Measurements from ENCODE around the gene EWSR1. TPM values are rescaled to one million over a fixed set of nuclear protein-coding genes. Genes with fewer than 3 reads are reported as not detected.

The EWSR1 gene
- total and polyA plus RNA-seq, 2 of the 4 experiments (the other 2 are of a cell fraction): 243 to 518 TPM

DNA sequence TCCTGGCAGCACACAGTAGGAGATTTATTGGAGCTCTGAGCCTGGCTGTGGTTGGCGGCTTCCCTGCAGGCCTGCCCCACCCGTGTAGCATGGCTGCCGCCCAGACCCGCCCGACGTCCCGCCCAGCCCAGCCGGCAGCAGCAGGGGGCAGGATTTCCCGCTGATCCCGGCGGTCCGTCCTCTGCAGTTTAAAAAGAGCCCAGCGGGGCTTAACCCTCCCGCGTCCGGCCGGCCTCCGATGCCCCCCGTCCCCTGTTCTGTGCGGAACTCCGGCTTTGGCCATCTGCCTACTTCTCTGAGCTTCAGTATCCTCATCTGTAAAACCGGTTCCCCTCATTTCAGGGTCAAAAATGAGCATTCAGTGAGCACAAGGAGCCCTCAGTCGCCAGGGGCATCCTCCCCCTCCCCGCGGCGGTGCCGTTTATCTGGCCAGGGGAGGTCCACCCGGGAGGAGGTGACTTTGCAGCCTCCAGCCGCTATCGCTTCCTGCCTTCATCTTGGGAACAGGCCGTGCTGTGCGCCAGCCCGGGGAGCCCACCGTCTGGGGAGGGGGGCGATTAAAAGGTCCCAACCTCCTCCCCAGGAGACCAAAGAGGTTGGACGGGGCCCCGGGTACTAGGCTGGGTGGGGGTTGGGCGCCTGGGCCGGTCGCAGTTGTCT is 38.2 kb downstream of the EWSR1 start, which contains the start of gene GAS2L1:
Gene GAS2L1, plus strand, starts transcription at position 476 of the 660 bp plus-strand sequence. CDS start 1,456 bp downstream, outside the sequence.
- peak within 1 kb of the TSS; percentile 94 for H4K5ac ChIP-seq (ENCODE audit: low read depth, low read length)
- H4K8ac ChIP-seq (ENCODE audit: low read depth in 2 of 2, low read length in 2 of 2): peak within 1 kb of the TSS; percentile 88 to 95
- peak within 1 kb of the TSS; percentile 87 for H2BK120ac ChIP-seq (ENCODE audit: low read depth, low read length)
- peak within 1 kb of the TSS; percentile 78 for H3K9ac ChIP-seq (ENCODE audit: low read depth, low read length)
- H4K20me1 ChIP-seq (ENCODE audit: insufficient read depth, low read length): peaks cover 20% of the 10 kb centered on the region
- peak within 1 kb of the TSS; percentile 95 for H3K23ac ChIP-seq (ENCODE audit: low read depth, low read length)
- peaks cover 4% of the 10 kb centered on the region for H3K36me3 ChIP-seq (ENCODE audit: control insufficient read depth, insufficient read depth, low read length)
- peak within 1 kb of the TSS; percentile 88 for H3K4me2 ChIP-seq (ENCODE audit: low read depth, low read length)
- H3K27ac ChIP-seq (ENCODE audit: insufficient read depth, low read length): peak within 1 kb of the TSS; percentile 74
- CTCF ChIA-PET: no interaction called here
- WGBS, 2 experiments (ENCODE audit: extremely low coverage in 2 of 2, insufficient read length in 1 of 2): 1% methylated on average over 21 of the region's 40 CpGs; no CpG with 5 or more reads in 1 of the 2 experiments
- no peaks in the 10 kb centered on the region for H3K27me3 ChIP-seq (ENCODE audit: control insufficient read depth, insufficient read depth, low read length)
- peak; percentile 70 for ATAC-seq (ENCODE audit: low read depth)
- BruUV-seq (replicated peaks): no TSS peak
- POLR2A ChIA-PET (ENCODE audit: unreplicated experiment): no interaction called here
- peaks cover 17% of the 10 kb centered on the region for H3K4me1 ChIP-seq (ENCODE audit: control insufficient read depth, insufficient read depth, low read length)
- H3K4me3 ChIP-seq (ENCODE audit: insufficient read depth, low read depth, low read length): peak within 1 kb of the TSS; percentile 67
- H3K18ac ChIP-seq (ENCODE audit: low read depth, low read length): peak within 1 kb of the TSS; percentile 56
- H2BK20ac ChIP-seq (ENCODE audit: low read depth, low read length): peak within 1 kb of the TSS; percentile 2; the same call in 1 of the 2 replicates
- in situ Hi-C loops (cut with MboI; ENCODE audit: low sequenced_read_pairs) (no loop called here), dilution Hi-C loops (cut with HindIII; ENCODE audit: low sequenced_read_pairs, unreplicated experiment) (no loop called here), intact Hi-C loops (cut with micrococcal nuclease) (loop anchor here (1.0 kb wide), 1 partner anchor 53 kb away; no protein-coding TSS in a partner anchor)
- peak within 1 kb of the TSS; percentile 89 for H3K4ac ChIP-seq (ENCODE audit: low read depth, low read length)
- H3K79me1 ChIP-seq (ENCODE audit: low read depth in 1 of 2, low read length in 2 of 2): peaks cover 8 to 41% of the 10 kb centered on the region in 2 experiments; a peak in 3 of 4 replicates
- H2BK15ac ChIP-seq (ENCODE audit: low read depth, low read length): peak within 1 kb of the TSS; percentile 13; the same call in 1 of the 3 replicates
- DNase-seq: peak; percentile 73
- H3K9me1 ChIP-seq (ENCODE audit: insufficient read depth, low read length): peaks cover 9% of the 10 kb centered on the region; the same call in 1 of the 2 replicates
- H4K91ac ChIP-seq (ENCODE audit: insufficient read depth, low read depth, low read length): peak within 1 kb of the TSS; percentile 74
- peak within 1 kb of the TSS; percentile 99 for H2AK9ac ChIP-seq (replicated peaks; ENCODE audit: low read depth, low read length, poor library complexity)
- H2BK5ac ChIP-seq (ENCODE audit: low read depth, low read length, poor library complexity, severe bottlenecking): peak within 1 kb of the TSS; percentile 77
- H2AFZ ChIP-seq (replicated peaks; ENCODE audit: low read length, poor library complexity): peak within 1 kb of the TSS; percentile 90
- peak within 1 kb of the TSS; percentile 76 for H3K56ac ChIP-seq (ENCODE audit: extremely low read depth, insufficient read depth, low read length)
- no peaks in the 10 kb centered on the region for H3K9me3 ChIP-seq (ENCODE audit: control insufficient read depth, insufficient read depth, low read length)
- peak within 1 kb of the TSS; percentile 76 for H2AK5ac ChIP-seq (ENCODE audit: low read depth, low read length)
- H3K14ac ChIP-seq (replicated peaks; ENCODE audit: low read depth, low read length): peak within 1 kb of the TSS; percentile 84
- TF ChIP-seq MAZ (IDR thresholded peaks at IDR 0.05; ENCODE audit: borderline replicate concordance, low read depth, low read length): peak; percentile 78; the same call in 1 of the 2 replicates
- TF ChIP-seq, protein P1, sequence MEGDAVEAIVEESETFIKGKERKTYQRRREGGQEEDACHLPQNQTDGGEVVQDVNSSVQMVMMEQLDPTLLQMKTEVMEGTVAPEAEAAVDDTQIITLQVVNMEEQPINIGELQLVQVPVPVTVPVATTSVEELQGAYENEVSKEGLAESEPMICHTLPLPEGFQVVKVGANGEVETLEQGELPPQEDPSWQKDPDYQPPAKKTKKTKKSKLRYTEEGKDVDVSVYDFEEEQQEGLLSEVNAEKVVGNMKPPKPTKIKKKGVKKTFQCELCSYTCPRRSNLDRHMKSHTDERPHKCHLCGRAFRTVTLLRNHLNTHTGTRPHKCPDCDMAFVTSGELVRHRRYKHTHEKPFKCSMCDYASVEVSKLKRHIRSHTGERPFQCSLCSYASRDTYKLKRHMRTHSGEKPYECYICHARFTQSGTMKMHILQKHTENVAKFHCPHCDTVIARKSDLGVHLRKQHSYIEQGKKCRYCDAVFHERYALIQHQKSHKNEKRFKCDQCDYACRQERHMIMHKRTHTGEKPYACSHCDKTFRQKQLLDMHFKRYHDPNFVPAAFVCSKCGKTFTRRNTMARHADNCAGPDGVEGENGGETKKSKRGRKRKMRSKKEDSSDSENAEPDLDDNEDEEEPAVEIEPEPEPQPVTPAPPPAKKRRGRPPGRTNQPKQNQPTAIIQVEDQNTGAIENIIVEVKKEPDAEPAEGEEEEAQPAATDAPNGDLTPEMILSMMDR (conservative IDR thresholded peaks at IDR 0.05; ENCODE audit: low read depth, low read length): peak; percentile 82
- no peak for TF ChIP-seq FOS (IDR thresholded peaks at IDR 0.05; ENCODE audit: low read depth, low read length)
- no peak for TF ChIP-seq RFX5 (IDR thresholded peaks at IDR 0.05; ENCODE audit: low read depth, low read length)
- TF ChIP-seq RAD21 (IDR thresholded peaks at IDR 0.05; ENCODE audit: low read length): peak; percentile 68
- no peak for TF ChIP-seq RCOR1 (IDR thresholded peaks at IDR 0.05; ENCODE audit: insufficient replicate concordance, low read length)
- 0 out of 2 replicates have a peak, but pooled peaks have one; percentile 23 for TF ChIP-seq MXI1 (IDR thresholded peaks at IDR 0.05; ENCODE audit: borderline replicate concordance, low read depth, low read length)
- no peak for TF ChIP-seq BHLHE40 (IDR thresholded peaks at IDR 0.05; ENCODE audit: low read depth, low read length)
- TF ChIP-seq MAFK (IDR thresholded peaks at IDR 0.05; ENCODE audit: low read depth, low read length): no peak
- peak; percentile 59 for TF ChIP-seq SMC3 (IDR thresholded peaks at IDR 0.05; ENCODE audit: low read depth, low read length)
- TF ChIP-seq CEBPB (IDR thresholded peaks at IDR 0.05; ENCODE audit: low read depth, low read length): no peak
- TF ChIP-seq, protein P2, sequence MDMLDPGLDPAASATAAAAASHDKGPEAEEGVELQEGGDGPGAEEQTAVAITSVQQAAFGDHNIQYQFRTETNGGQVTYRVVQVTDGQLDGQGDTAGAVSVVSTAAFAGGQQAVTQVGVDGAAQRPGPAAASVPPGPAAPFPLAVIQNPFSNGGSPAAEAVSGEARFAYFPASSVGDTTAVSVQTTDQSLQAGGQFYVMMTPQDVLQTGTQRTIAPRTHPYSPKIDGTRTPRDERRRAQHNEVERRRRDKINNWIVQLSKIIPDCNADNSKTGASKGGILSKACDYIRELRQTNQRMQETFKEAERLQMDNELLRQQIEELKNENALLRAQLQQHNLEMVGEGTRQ (IDR thresholded peaks at IDR 0.05; ENCODE audit: low read depth, low read length): no peak
- TF ChIP-seq CHD1 (IDR thresholded peaks at IDR 0.05; ENCODE audit: low read depth, low read length): no peak
- TF ChIP-seq POLR2A (IDR thresholded peaks at IDR 0.05; ENCODE audit: low read depth, low read length): 0 out of 2 replicates have a peak, but pooled peaks have one; percentile 11
- no peak for TF ChIP-seq NFE2L2 (IDR thresholded peaks at IDR 0.05; ENCODE audit: low read depth, low read length)

Data from IMR-90 (cell line).